ENCODE data around the gene EEPD1.

DNA sequence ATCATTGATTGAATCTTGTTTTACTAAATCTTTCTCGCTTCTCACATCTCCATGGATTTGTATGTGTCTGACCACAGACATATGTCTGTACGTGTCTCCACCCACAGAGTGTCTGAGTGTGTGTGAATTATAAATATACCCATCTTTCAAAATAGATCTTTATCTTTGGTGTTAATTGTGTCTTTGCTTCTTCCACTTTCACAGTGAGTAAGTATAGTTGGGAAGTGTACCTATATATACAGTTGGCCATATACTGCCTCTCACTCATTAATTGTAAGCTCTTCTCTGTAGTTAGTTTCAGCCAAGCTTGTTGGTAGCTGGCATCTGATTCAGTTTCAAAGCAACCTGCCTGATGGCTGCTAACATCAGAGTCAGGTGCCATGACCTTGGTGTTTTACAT is 18.4 kb downstream of the EEPD1 start:
- TF ChIP-seq, protein P1, sequence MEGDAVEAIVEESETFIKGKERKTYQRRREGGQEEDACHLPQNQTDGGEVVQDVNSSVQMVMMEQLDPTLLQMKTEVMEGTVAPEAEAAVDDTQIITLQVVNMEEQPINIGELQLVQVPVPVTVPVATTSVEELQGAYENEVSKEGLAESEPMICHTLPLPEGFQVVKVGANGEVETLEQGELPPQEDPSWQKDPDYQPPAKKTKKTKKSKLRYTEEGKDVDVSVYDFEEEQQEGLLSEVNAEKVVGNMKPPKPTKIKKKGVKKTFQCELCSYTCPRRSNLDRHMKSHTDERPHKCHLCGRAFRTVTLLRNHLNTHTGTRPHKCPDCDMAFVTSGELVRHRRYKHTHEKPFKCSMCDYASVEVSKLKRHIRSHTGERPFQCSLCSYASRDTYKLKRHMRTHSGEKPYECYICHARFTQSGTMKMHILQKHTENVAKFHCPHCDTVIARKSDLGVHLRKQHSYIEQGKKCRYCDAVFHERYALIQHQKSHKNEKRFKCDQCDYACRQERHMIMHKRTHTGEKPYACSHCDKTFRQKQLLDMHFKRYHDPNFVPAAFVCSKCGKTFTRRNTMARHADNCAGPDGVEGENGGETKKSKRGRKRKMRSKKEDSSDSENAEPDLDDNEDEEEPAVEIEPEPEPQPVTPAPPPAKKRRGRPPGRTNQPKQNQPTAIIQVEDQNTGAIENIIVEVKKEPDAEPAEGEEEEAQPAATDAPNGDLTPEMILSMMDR (IDR thresholded peaks at IDR 0.05), result no peak
- TF ChIP-seq POLR2AphosphoS5 (IDR thresholded peaks at IDR 0.05; ENCODE audit: low read depth, low read length) (no peak), SIN3A (IDR thresholded peaks at IDR 0.05; ENCODE audit: borderline replicate concordance, insufficient read depth, low read depth, low read length) (no peak), TCF7L2 (IDR thresholded peaks at IDR 0.05; ENCODE audit: low read depth, low read length) (no peak)
- TF ChIP-seq, protein P2, sequence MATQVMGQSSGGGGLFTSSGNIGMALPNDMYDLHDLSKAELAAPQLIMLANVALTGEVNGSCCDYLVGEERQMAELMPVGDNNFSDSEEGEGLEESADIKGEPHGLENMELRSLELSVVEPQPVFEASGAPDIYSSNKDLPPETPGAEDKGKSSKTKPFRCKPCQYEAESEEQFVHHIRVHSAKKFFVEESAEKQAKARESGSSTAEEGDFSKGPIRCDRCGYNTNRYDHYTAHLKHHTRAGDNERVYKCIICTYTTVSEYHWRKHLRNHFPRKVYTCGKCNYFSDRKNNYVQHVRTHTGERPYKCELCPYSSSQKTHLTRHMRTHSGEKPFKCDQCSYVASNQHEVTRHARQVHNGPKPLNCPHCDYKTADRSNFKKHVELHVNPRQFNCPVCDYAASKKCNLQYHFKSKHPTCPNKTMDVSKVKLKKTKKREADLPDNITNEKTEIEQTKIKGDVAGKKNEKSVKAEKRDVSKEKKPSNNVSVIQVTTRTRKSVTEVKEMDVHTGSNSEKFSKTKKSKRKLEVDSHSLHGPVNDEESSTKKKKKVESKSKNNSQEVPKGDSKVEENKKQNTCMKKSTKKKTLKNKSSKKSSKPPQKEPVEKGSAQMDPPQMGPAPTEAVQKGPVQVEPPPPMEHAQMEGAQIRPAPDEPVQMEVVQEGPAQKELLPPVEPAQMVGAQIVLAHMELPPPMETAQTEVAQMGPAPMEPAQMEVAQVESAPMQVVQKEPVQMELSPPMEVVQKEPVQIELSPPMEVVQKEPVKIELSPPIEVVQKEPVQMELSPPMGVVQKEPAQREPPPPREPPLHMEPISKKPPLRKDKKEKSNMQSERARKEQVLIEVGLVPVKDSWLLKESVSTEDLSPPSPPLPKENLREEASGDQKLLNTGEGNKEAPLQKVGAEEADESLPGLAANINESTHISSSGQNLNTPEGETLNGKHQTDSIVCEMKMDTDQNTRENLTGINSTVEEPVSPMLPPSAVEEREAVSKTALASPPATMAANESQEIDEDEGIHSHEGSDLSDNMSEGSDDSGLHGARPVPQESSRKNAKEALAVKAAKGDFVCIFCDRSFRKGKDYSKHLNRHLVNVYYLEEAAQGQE (IDR thresholded peaks at IDR 0.05; ENCODE audit: insufficient read depth in 1 of 2, low read depth in 2 of 2, low read length in 1 of 2), result no peak

Measured in Panc1 (cell line).